HCT116 (cell line): ENCODE results near the gene FREY1. TPM values are rescaled to one million over a fixed set of nuclear protein-coding genes. Genes with fewer than 3 reads are reported as not detected.

ENCODE experiments used
- ATAC-seq: fragments of 200-7000 bp; cut with Tn5 transposase; 2 replicates; pipeline ENCODE4 v1.9.1; 2020; ENCODE audit warnings: mild to moderate bottlenecking, moderate library complexity
- BruUV-seq: library from RNA; stranded (reverse); fragments of 400-500 nt; replicated peaks from 2 replicates; lab custom pipeline; 2021; lab: Mats Ljungman, UMichigan
- CTCF ChIA-PET: fragments of 300-600 bp; sonication (Branson Sonifier 250); formaldehyde crosslinking; loops from one replicate; lab custom pipeline; 2021; ENCODE audit warnings: antibody characterized with exemption; lab: Charles Lee
- POLR2A ChIA-PET: fragments of 300-600, 350-600 bp; sonication (Branson Sonifier 250); formaldehyde crosslinking; loops from one replicate; lab custom pipeline; 2021; ENCODE audit warnings: antibody characterized with exemption; lab: Charles Lee
- RAD21 ChIA-PET, 2 experiments: fragments of 300-600 bp; sonication (Branson Sonifier 250); formaldehyde crosslinking; loops; one replicate each; lab custom pipeline; 2023; ENCODE audit warnings: low total read pairs in 2 of 2; ENCODE audit not compliant: uncharacterized antibody in 2 of 2, unreplicated experiment in 2 of 2, low non-redundant PET in 1 of 2; lab: Charles Lee
- DNase-seq: peaks from one replicate; pipeline ENCODE4 v3.0.0-alpha.2; 2010; ENCODE audit warnings: low read depth, low spot score
- H2AFZ ChIP-seq: fragments of 200-600 bp; shearing (Covaris generic), sonication (generic); 2 replicates; pipeline ENCODE4 v1.6.1; 2017; ENCODE audit warnings: low read depth, mixed run types, mixed read lengths, antibody characterized with exemption, low read length; ENCODE audit not compliant: poor library complexity, severe bottlenecking
- H3K27ac ChIP-seq: 2 replicates; pipeline ENCODE4 v1.5.1; 2012; ENCODE audit warnings: low read depth, low read length
- H3K27me3 ChIP-seq: fragments of 200-600 bp; sonication (generic); 2 replicates; pipeline ENCODE4 v1.6.1; 2016; ENCODE audit warnings: mixed run types, low read length, mixed read lengths; ENCODE audit not compliant: insufficient read depth
- H3K36me3 ChIP-seq, 2 experiments: fragments of 200-500 bp in 1 of 2; fragments of 200-600 bp in 1 of 2; sonication (Bioruptor generic) in 1 of 2; sonication (generic) in 1 of 2; 2 replicates each; pipeline versions ENCODE4 v1.5.1 to v1.6.1; 2014 to 2016; ENCODE audit warnings: low read length in 2 of 2, inconsistent platforms in 1 of 2, mixed read lengths in 1 of 2, mixed run types in 1 of 2; ENCODE audit not compliant: insufficient read depth in 2 of 2, control insufficient read depth in 1 of 2
- H3K4me1 ChIP-seq, 2 experiments: fragments of 200-600 bp in 1 of 2; sonication (generic) in 1 of 2; 2 replicates each; pipeline versions ENCODE4 v1.5.1 to v1.6.1; 2012 to 2017; ENCODE audit warnings: low read length in 2 of 2, inconsistent platforms in 1 of 2, mild to moderate bottlenecking in 1 of 2, mixed read lengths in 1 of 2, mixed run types in 1 of 2, moderate library complexity in 1 of 2; ENCODE audit not compliant: insufficient read depth in 2 of 2, control insufficient read depth in 1 of 2
- H3K4me2 ChIP-seq: fragments of 200-600 bp; sonication (generic); 2 replicates; pipeline ENCODE4 v1.6.1; 2017; ENCODE audit warnings: mixed run types, low read length, mixed read lengths
- H3K4me3 ChIP-seq, 2 experiments: fragments of 200-600 bp in 1 of 2; sonication (generic) in 1 of 2; replicated peaks in 1 of 2; 2 replicates each; pipeline ENCODE4 v1.5.1; 2011 to 2016; ENCODE audit warnings: low read length in 2 of 2, control low read depth in 1 of 2, low read depth in 1 of 2, mild to moderate bottlenecking in 1 of 2, mixed read lengths in 1 of 2, mixed run types in 1 of 2
- H3K79me2 ChIP-seq: fragments of 200-600 bp; sonication (generic); 2 replicates; pipeline ENCODE4 v1.6.1; 2017; ENCODE audit warnings: mild to moderate bottlenecking, mixed run types, low read length, moderate library complexity, mixed read lengths; ENCODE audit not compliant: insufficient read depth
- H3K9ac ChIP-seq: fragments of 200-600 bp; sonication (generic); 2 replicates; pipeline ENCODE4 v1.6.1; 2016; ENCODE audit warnings: low read length, mixed read lengths
- H3K9me2 ChIP-seq: fragments of 200-600 bp; sonication (generic), shearing (Covaris generic); 2 replicates; pipeline ENCODE4 v1.6.1; 2017; ENCODE audit warnings: mixed run types, mild to moderate bottlenecking, moderate library complexity; ENCODE audit not compliant: insufficient read depth
- H3K9me3 ChIP-seq, 2 experiments: fragments of 200-500 bp in 1 of 2; fragments of 200-600 bp in 1 of 2; sonication (Bioruptor generic) in 1 of 2; sonication (generic) in 1 of 2; 2 replicates each; pipeline ENCODE4 v1.6.1; 2014 to 2017; ENCODE audit warnings: low read length in 2 of 2, mixed read lengths in 2 of 2, inconsistent platforms in 1 of 2, low read depth in 1 of 2, mild to moderate bottlenecking in 1 of 2, mixed run types in 1 of 2, moderate library complexity in 1 of 2; ENCODE audit not compliant: control insufficient read depth in 1 of 2, insufficient read depth in 1 of 2
- H4K20me1 ChIP-seq: fragments of 200-600 bp; sonication (generic), shearing (Covaris generic); 2 replicates; pipeline ENCODE4 v1.6.1; 2017; ENCODE audit warnings: mixed run types, mild to moderate bottlenecking, moderate library complexity; ENCODE audit not compliant: insufficient read depth
- ATF3 ChIP-seq: IDR thresholded peaks from 2 replicates; pipeline ENCODE4 v1.6.1; 2012
- CBX3 ChIP-seq: IDR thresholded peaks from 2 replicates; pipeline ENCODE4 v1.6.1; 2012; ENCODE audit warnings: low read depth
- CEBPB ChIP-seq: IDR thresholded peaks from 2 replicates; pipeline ENCODE4 v1.6.1; 2012; ENCODE audit warnings: low read depth
- EGR1 ChIP-seq: IDR thresholded peaks from 2 replicates; pipeline ENCODE4 v1.6.1; 2012; ENCODE audit warnings: low read depth
- ELF1 ChIP-seq: IDR thresholded peaks from 2 replicates; pipeline ENCODE4 v1.6.1; 2012; ENCODE audit warnings: low read depth, borderline replicate concordance
- EZH2 ChIP-seq: fragments of 200-600 bp; sonication (generic); IDR thresholded peaks from 2 replicates; pipeline ENCODE4 v1.6.1; 2017; ENCODE audit warnings: antibody characterized with exemption, mixed run types
- EZH2phosphoT487 ChIP-seq: fragments of 200-600 bp; IDR thresholded peaks from 2 replicates; pipeline ENCODE4 v1.6.1; 2018; ENCODE audit warnings: antibody characterized with exemption, borderline replicate concordance
- FOSL1 ChIP-seq: IDR thresholded peaks from 2 replicates; pipeline ENCODE4 v1.6.1; 2012; ENCODE audit warnings: low read depth
- POLR2AphosphoS5 ChIP-seq: IDR thresholded peaks from 2 replicates; pipeline ENCODE4 v1.6.1; 2011; ENCODE audit warnings: mild to moderate bottlenecking, low read depth, low read length, moderate library complexity
- RAD21 ChIP-seq: IDR thresholded peaks from 2 replicates; pipeline ENCODE4 v1.6.1; 2012; ENCODE audit warnings: low read depth, mild to moderate bottlenecking
- SIN3A ChIP-seq: IDR thresholded peaks from 2 replicates; pipeline ENCODE4 v1.6.1; 2012; ENCODE audit warnings: low read depth
- SP1 ChIP-seq: IDR thresholded peaks from 2 replicates; pipeline ENCODE4 v1.6.1; 2012; ENCODE audit warnings: low read depth
- ZBTB33 ChIP-seq: IDR thresholded peaks from 2 replicates; pipeline ENCODE4 v1.6.1; 2011; ENCODE audit warnings: mild to moderate bottlenecking, low read length, moderate library complexity; ENCODE audit not compliant: insufficient replicate concordance; ENCODE audit errors: extremely low read depth
- ZNF274 ChIP-seq: fragments of 200-500 bp; sonication (Bioruptor generic); IDR thresholded peaks from 2 replicates; pipeline ENCODE4 v1.6.1; 2014; ENCODE audit warnings: mild to moderate bottlenecking, low read depth, low read length, inconsistent platforms
- intact Hi-C: fragments of 100-400 bp; cut with micrococcal nuclease; formaldehyde crosslinking; loops from 2 replicates; pipeline ENCODE4 v1.10.0; 2022
- total RNA-seq: library from RNA; stranded (reverse); gene quantifications from one replicate; pipeline ENCODE4 v1.2.1, GENCODE V29; 2021; ENCODE audit not compliant: unreplicated experiment

The FREY1 gene
- total RNA-seq, 1 experiment from 2014 or later: 0.96 TPM

- H4K20me1 ChIP-seq: no peaks in the 10 kb centered on the region
- no peaks in the 10 kb centered on the region for H3K79me2 ChIP-seq
- no peak overlapping the region for H2AFZ ChIP-seq
- intact Hi-C loops: no loop called here
- no peaks in the 10 kb centered on the region for H3K36me3 ChIP-seq
- H3K9ac ChIP-seq: no peak overlapping the region
- no peaks in the 10 kb centered on the region for H3K27me3 ChIP-seq
- no peak for TF ChIP-seq RAD21
- no peak for TF ChIP-seq EGR1
- no peak for TF ChIP-seq ZNF274
- no peak for TF ChIP-seq ELF1
- no peak for TF ChIP-seq SP1
- no peak for TF ChIP-seq ZBTB33
- no peak for TF ChIP-seq POLR2AphosphoS5
- no peak for TF ChIP-seq FOSL1
- no peak for TF ChIP-seq EZH2
- TF ChIP-seq CEBPB: no peak
- no peak for TF ChIP-seq ATF3
- TF ChIP-seq EZH2phosphoT487: no peak
- TF ChIP-seq SIN3A: no peak
- TF ChIP-seq CBX3: no peak
- ChIA-PET POLR2A (no interaction called here), CTCF (no interaction called here), RAD21 (no interaction called here)
- H3K27ac ChIP-seq: no peak overlapping the region
- BruUV-seq: no TSS peak
- no peaks in the 10 kb centered on the region for H3K9me2 ChIP-seq
- H3K4me3 ChIP-seq: no peak overlapping the region
- H3K4me2 ChIP-seq: no peak overlapping the region
- no peaks in the 10 kb centered on the region for H3K9me3 ChIP-seq
- peaks cover 6 to 17% of the 10 kb centered on the region in 2 experiments; a peak in 3 of 4 replicates for H3K4me1 ChIP-seq
- ATAC-seq (no peak), DNase-seq (no peak)
Measured at GRCh38 chr11:45902452-45903380, 4.4 kb downstream of the FREY1 start.
